Neutrophil (primary cell): ENCODE measurements around the gene ISG20L2.
A peak's percentile ranks its signal among the peaks of the same experiment; 100 is the strongest.

ENCODE experiments used
- H3K27ac ChIP-seq: fragments of 200-600 bp; sonication (generic); 2 replicates; pipeline ENCODE4 v1.5.1; 2016; ENCODE audit warnings: mild to moderate bottlenecking, moderate library complexity
- H3K27me3 ChIP-seq: fragments of 200-600 bp; sonication (generic); 2 replicates; pipeline ENCODE4 v1.6.0; 2016; ENCODE audit warnings: mild to moderate bottlenecking
- H3K36me3 ChIP-seq: fragments of 200-600 bp; sonication (generic); 2 replicates; pipeline ENCODE4 v1.5.1; 2017
- H3K4me1 ChIP-seq, 2 experiments: fragments of 200-600 bp in 1 of 2; sonication (generic) in 1 of 2; 1 replicate in 1 of 2; 2 replicates in 1 of 2; pipeline versions ENCODE4 v1.5.1 to v1.6.1; 2013 to 2016; ENCODE audit warnings: low read depth in 1 of 2, low read length in 1 of 2, mild to moderate bottlenecking in 1 of 2, moderate library complexity in 1 of 2; ENCODE audit not compliant: control insufficient read depth in 1 of 2, insufficient read depth in 1 of 2
- H3K4me3 ChIP-seq, 2 experiments: fragments of 200-600 bp in 1 of 2; sonication (generic) in 1 of 2; 1 replicate in 1 of 2; 2 replicates in 1 of 2; pipeline ENCODE4 v1.5.1; 2013 to 2016; ENCODE audit warnings: low read depth in 1 of 2, low read length in 1 of 2, mild to moderate bottlenecking in 1 of 2, moderate library complexity in 1 of 2
- H3K9me3 ChIP-seq: fragments of 200-600 bp; sonication (generic); 2 replicates; pipeline ENCODE4 v1.5.1; 2016
- CTCF ChIP-seq: fragments of 200-600 bp; sonication (generic); IDR thresholded peaks from 2 replicates; pipeline ENCODE4 v1.5.1; 2016; ENCODE audit warnings: antibody characterized with exemption

Gene ISG20L2

GRCh38 chr1:156756355-156756754 is 27.8 kb upstream of the ISG20L2 start:
- no peaks in the 10 kb centered on the region for H3K27me3 ChIP-seq
- no peaks in the 10 kb centered on the region for H3K9me3 ChIP-seq
- H3K4me1 ChIP-seq, result peaks cover 23 to 31% of the 10 kb centered on the region in 2 experiments
- no peak for TF ChIP-seq CTCF
- H3K4me3 ChIP-seq, result no peak overlapping the region
- no peaks in the 10 kb centered on the region for H3K36me3 ChIP-seq
- no peak overlapping the region for H3K27ac ChIP-seq

GRCh38 chr1:156755527-156755950 is 27.0 kb upstream of the ISG20L2 start:
- H3K27me3 ChIP-seq, result no peaks in the 10 kb centered on the region
- no peaks in the 10 kb centered on the region for H3K9me3 ChIP-seq
- H3K27ac ChIP-seq, result no peak overlapping the region
- no peak overlapping the region for H3K4me3 ChIP-seq
- TF ChIP-seq CTCF, result no peak
- no peaks in the 10 kb centered on the region for H3K36me3 ChIP-seq
- H3K4me1 ChIP-seq, result peaks cover 29 to 33% of the 10 kb centered on the region in 2 experiments

DNA sequence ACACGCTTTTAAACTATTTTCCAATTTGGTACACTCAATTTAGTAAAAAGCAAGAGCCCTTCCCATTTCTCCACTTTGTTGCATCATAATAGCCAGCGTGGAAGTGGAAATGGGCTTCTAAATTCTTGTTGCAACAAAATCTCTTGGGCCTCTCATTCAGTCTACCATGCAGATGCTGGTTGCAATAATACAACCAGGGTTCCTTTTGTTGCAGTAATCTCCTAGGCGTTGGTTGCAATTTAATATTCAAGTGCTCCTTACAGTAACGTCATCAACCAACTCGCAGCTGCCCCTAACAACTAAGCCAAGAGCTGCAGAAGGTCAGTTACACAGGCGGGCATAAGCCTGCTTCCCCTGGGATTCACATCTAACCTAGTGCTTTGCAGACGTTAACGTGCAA is 25.7 kb upstream of the ISG20L2 start:
- Histone ChIP-seq H3K4me1 (peaks cover 42 to 47% of the 10 kb centered on the region in 2 experiments), H3K36me3 (no peaks in the 10 kb centered on the region), H3K9me3 (no peaks in the 10 kb centered on the region), H3K27ac (peak overlapping the region; percentile 90), H3K27me3 (no peaks in the 10 kb centered on the region), H3K4me3 (no peak overlapping the region)
- TF ChIP-seq CTCF, result no peak

DNA sequence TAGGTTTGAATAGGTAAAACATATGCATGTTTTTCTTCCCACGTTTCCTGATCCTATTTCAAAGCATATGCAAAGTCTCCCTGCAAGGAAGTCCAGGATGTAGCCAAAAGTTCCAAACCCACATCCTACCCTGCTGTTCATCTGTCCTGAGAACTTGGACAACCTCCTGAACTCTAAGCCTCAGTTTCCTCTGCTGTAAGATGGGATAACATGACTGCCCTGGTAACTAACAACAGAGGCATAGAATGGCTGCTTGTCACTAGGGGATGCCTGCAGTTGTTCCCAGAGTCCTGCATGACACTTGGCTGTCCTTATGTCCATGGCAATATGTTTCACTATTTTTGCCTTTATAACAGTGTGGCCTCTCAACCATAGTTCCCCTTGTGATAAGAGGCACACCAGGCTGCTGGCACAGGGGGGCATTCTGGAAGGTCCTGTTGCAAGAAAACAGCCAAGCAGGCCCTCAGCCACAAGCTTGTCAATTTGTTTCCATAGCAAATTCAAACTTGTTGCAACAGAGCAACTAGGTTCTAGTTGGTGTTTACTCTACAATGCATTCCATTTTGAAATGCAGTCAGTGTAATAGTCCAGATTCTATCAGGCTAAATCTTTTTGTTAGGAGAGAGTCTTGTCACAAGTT is 24.4 kb upstream of the ISG20L2 start:
- Histone ChIP-seq H3K36me3 (no peaks in the 10 kb centered on the region), H3K9me3 (no peaks in the 10 kb centered on the region), H3K4me3 (peak overlapping the region in 1 of 2 experiments; percentile 83), H3K4me1 (peaks cover 54 to 59% of the 10 kb centered on the region in 2 experiments), H3K27ac (peak overlapping the region; percentile 90), H3K27me3 (no peaks in the 10 kb centered on the region)
- no peak for TF ChIP-seq CTCF

DNA sequence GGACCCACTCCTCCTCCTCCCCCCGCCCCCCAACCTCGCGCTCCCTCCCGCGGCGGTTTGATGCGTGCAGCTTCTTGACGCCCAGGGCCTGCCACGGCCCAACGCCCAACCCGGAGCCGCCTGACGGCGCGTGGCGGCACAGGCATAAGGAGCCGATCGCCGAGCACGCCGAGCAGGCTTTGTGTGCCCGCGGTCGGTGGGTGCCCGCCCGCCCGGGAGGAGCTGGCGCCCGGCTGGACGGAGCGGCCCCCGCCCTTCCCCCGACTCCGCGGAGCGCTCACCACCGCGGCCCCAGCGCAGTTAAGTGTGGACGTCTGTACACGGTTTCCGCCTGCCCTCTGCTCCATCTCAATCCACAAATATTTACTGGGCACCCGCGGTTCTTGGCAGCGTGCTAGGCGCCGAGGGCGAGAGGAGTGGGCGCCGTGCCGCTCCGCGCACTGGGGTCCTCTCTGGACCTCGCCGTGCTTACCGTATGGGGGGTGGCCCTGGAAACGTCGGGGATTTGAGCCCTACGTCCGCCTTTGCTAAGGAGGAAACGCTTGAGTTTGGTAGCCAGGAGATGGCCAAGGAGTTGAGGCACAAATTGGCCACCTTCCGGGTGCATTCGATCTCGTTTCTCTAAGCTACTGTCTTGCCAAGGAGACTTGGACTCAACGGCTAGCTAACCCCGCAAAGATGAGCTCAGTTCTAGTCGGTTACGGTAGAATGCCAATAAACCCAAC is 23.4 kb upstream of the ISG20L2 start:
- peak; percentile 79 for TF ChIP-seq CTCF
- Histone ChIP-seq H3K27ac (peak overlapping the region; percentile 90), H3K9me3 (no peaks in the 10 kb centered on the region), H3K27me3 (no peaks in the 10 kb centered on the region), H3K4me1 (peaks cover 65 to 69% of the 10 kb centered on the region in 2 experiments), H3K36me3 (no peaks in the 10 kb centered on the region), H3K4me3 (peak overlapping the region; percentile 83 to 91)
